Naive thymus-derived CD8-positive, alpha-beta T cell (primary cell): ENCODE results near the gene ZNF333. TPM values are rescaled to one million over a fixed set of nuclear protein-coding genes. Genes with fewer than 3 reads are reported as not detected.

Experiments
- ATAC-seq, 2 donors: fragments of 150-1000 bp; cut with Tn5 transposase in 1 of 2; sonication (Bioruptor Pico), chemical (Tn5 transposase) in 1 of 2; 1 replicate in 1 of 2; 2 replicates in 1 of 2; pipeline ENCODE4 v1.10.0; 2021; ENCODE audit warnings: mild to moderate bottlenecking in 2 of 2, moderate library complexity in 2 of 2
- POLR2A ChIA-PET: fragments of 350-600 bp; sonication (Branson Sonifier 250); formaldehyde crosslinking; loops from one replicate; lab custom pipeline; 2021; ENCODE audit warnings: antibody characterized with exemption; lab: Charles Lee
- DNase-seq, 10 donors: peaks; one replicate each; pipeline versions ENCODE4 v3.0.0 to v3.0.0-alpha.2; 2020 to 2022
- H3K27ac Mint-ChIP-seq, 10 donors: one replicate each; pipeline ENCODE4 v1.8.0; 2020 to 2022; ENCODE audit warnings: mild to moderate bottlenecking in 10 of 10, mixed read lengths in 10 of 10, moderate library complexity in 4 of 10, inconsistent platforms in 1 of 10
- H3K27me3 Mint-ChIP-seq, 5 donors: one replicate each; pipeline ENCODE4 v1.8.0; 2021 to 2022; ENCODE audit warnings: mixed read lengths in 5 of 5
- H3K36me3 Mint-ChIP-seq, 3 donors: one replicate each; pipeline ENCODE4 v1.8.0; 2020 to 2022; ENCODE audit warnings: mixed read lengths in 3 of 3, mild to moderate bottlenecking in 2 of 3, inconsistent platforms in 1 of 3
- H3K4me1 Mint-ChIP-seq, 4 donors: one replicate each; pipeline ENCODE4 v1.8.0; 2021 to 2022; ENCODE audit warnings: mixed read lengths in 4 of 4
- H3K4me3 Mint-ChIP-seq, 10 donors: one replicate each; pipeline ENCODE4 v1.8.0; 2020 to 2022; ENCODE audit warnings: mild to moderate bottlenecking in 10 of 10, mixed read lengths in 10 of 10, moderate library complexity in 6 of 10, inconsistent platforms in 1 of 10
- H3K9me3 Mint-ChIP-seq, 9 donors: one replicate each; pipeline ENCODE4 v1.8.0; 2020 to 2022; ENCODE audit warnings: mixed read lengths in 9 of 9, mild to moderate bottlenecking in 3 of 9, inconsistent platforms in 1 of 9, moderate library complexity in 1 of 9
- polyA plus RNA-seq, 3 donors: library from polyadenylated mRNA; unstranded; fragments of 300-500 nt; fragmentation: Illumina TruSeq; gene quantifications; one replicate each; pipeline ENCODE4 v1.2.3, GENCODE V29; 2021
- total RNA-seq, 8 experiments: library from RNA in 2 of 8; stranded (reverse) in 2 of 8; gene quantifications; one replicate each; pipeline ENCODE4 v1.2.3 and lab custom pipeline; 2021 to 2026

The ZNF333 gene
- total RNA-seq (10 to 100 TPM; 36.3 to 41.5 TPM), polyA plus RNA-seq (1 to 10 TPM; 7.6 to 8.1 (median 7.8) TPM), total RNA-seq (lab: John Stamatoyannopoulos, UW) (19.0 to 51.6 (median 28.7) reads per million in 6 experiments)

- H3K36me3 Mint-ChIP-seq, result peaks cover 0 to 17% (median 0%) of the 10 kb centered on the region in 3 donors
- DNase-seq, result peak; percentile 94 to 99 (median 96)
- H3K27ac Mint-ChIP-seq, result peak within 1 kb of the TSS; percentile 96 to 100 (median 99)
- peak; percentile 90 to 92 for ATAC-seq
- H3K27me3 Mint-ChIP-seq, result no peaks in the 10 kb centered on the region
- H3K4me1 Mint-ChIP-seq, result peaks cover 6 to 44% (median 19%) of the 10 kb centered on the region in 4 donors
- H3K9me3 Mint-ChIP-seq, result no peaks in the 10 kb centered on the region
- peak within 1 kb of the TSS; percentile 93 to 99 (median 95) for H3K4me3 Mint-ChIP-seq
- POLR2A ChIA-PET, result interaction anchor here (0.6 to 1.6 kb wide), 7 partner anchors 116 to 1843 kb away, joined by 3 to 7 read pairs (median 4); partner anchors contain the start of genes DNAJB1 and NDUFB7
Observed at GRCh38 chr19:14689598-14690503, at the start of gene ZNF333. Gene ZNF333 (plus strand): TSS chr19:14690048. CDS start chr19:14693492, 3,444 bp downstream.

- H3K27ac Mint-ChIP-seq, result no peak overlapping the region
- POLR2A ChIA-PET, result no interaction called here
Observed at GRCh38 chr19:14648506-14648905, 41.3 kb upstream of the ZNF333 start.

GRCh38 chr19:14649020-14649419, 40.8 kb upstream of the ZNF333 start:
- POLR2A ChIA-PET, result no interaction called here
- Mint-ChIP-seq H3K9me3 (peaks cover 0 to 18% (median under 1%) of the 10 kb centered on the region in 9 donors), H3K36me3 (peaks cover 0 to 5% (median 0%) of the 10 kb centered on the region in 3 donors), H3K4me3 (no peak overlapping the region), H3K27me3 (peaks cover 14 to 49% (median 31%) of the 10 kb centered on the region in 5 donors), H3K4me1 (peaks cover 0 to 3% (median 0%) of the 10 kb centered on the region in 4 donors), H3K27ac (no peak overlapping the region)
- DNase-seq, result no peak
- ATAC-seq, result no peak

More at GRCh38 chr19:14648506-14648905, 41.3 kb upstream of the ZNF333 start:
- Mint-ChIP-seq H3K4me1 (peaks cover 0 to 3% (median 0%) of the 10 kb centered on the region in 4 donors), H3K4me3 (no peak overlapping the region), H3K36me3 (peaks cover 0 to 6% (median 0%) of the 10 kb centered on the region in 3 donors), H3K9me3 (peaks cover 0 to 18% (median 5%) of the 10 kb centered on the region in 9 donors), H3K27me3 (peaks cover 12 to 49% (median 31%) of the 10 kb centered on the region in 5 donors)
- DNase-seq (no peak), ATAC-seq (no peak)

GRCh38 chr19:14650161-14650560, 39.7 kb upstream of the ZNF333 start:
- peaks cover 0 to 5% (median 0%) of the 10 kb centered on the region in 3 donors for H3K36me3 Mint-ChIP-seq
- no peak for ATAC-seq

GRCh38 chr19:14654786-14655560, 34.9 kb upstream of the ZNF333 start:
- POLR2A ChIA-PET, result no interaction called here
- ATAC-seq (no peak), DNase-seq (no peak)
- H3K4me3 Mint-ChIP-seq, result no peak overlapping the region
- no peaks in the 10 kb centered on the region for H3K4me1 Mint-ChIP-seq
- H3K9me3 Mint-ChIP-seq, result peaks cover 0 to 9% (median 0%) of the 10 kb centered on the region in 9 donors
- peaks cover 14 to 30% (median 18%) of the 10 kb centered on the region in 5 donors for H3K27me3 Mint-ChIP-seq
- no peak overlapping the region for H3K27ac Mint-ChIP-seq
- H3K36me3 Mint-ChIP-seq, result peaks cover 0 to 4% (median 0%) of the 10 kb centered on the region in 3 donors

More at GRCh38 chr19:14650161-14650560, 39.7 kb upstream of the ZNF333 start:
- Mint-ChIP-seq H3K27ac (peak overlapping the region in 1 of 10 donors; percentile 48), H3K4me3 (no peak overlapping the region), H3K4me1 (peaks cover 0 to 3% (median 0%) of the 10 kb centered on the region in 4 donors), H3K9me3 (peaks cover 0 to 18% (median 0%) of the 10 kb centered on the region in 9 donors), H3K27me3 (peaks cover 16 to 49% (median 31%) of the 10 kb centered on the region in 5 donors)
- POLR2A ChIA-PET, result no interaction called here
- no peak for DNase-seq

- Mint-ChIP-seq H3K9me3 (peaks cover 0 to 2% (median 0%) of the 10 kb centered on the region in 9 donors), H3K4me1 (no peaks in the 10 kb centered on the region), H3K27ac (no peak overlapping the region), H3K4me3 (no peak overlapping the region), H3K27me3 (peaks cover 11 to 24% (median 13%) of the 10 kb centered on the region in 5 donors), H3K36me3 (no peaks in the 10 kb centered on the region)
- DNase-seq (no peak), ATAC-seq (no peak)
- POLR2A ChIA-PET, result no interaction called here
Observed at GRCh38 chr19:14655726-14656125, 34.1 kb upstream of the ZNF333 start.

GRCh38 chr19:14659874-14660489, 29.9 kb upstream of the ZNF333 start:
- H3K9me3 Mint-ChIP-seq, result peaks cover 0 to 2% (median 0%) of the 10 kb centered on the region in 9 donors
- H3K4me3 Mint-ChIP-seq, result no peak overlapping the region
- H3K4me1 Mint-ChIP-seq, result peaks cover 0 to 12% (median 0%) of the 10 kb centered on the region in 4 donors
- POLR2A ChIA-PET, result interaction anchor here (0.7 kb wide), 1 partner anchor 1728 kb away, joined by 3 read pairs; no protein-coding TSS in a partner anchor
- DNase-seq (no peak), ATAC-seq (no peak)
- H3K36me3 Mint-ChIP-seq, result no peaks in the 10 kb centered on the region
- H3K27ac Mint-ChIP-seq, result peak overlapping the region in 1 of 10 donors; percentile 18
- peaks cover 8 to 35% (median 12%) of the 10 kb centered on the region in 5 donors for H3K27me3 Mint-ChIP-seq

GRCh38 chr19:14661372-14661924, 28.4 kb upstream of the ZNF333 start:
- H3K4me1 Mint-ChIP-seq, result peaks cover 0 to 12% (median 0%) of the 10 kb centered on the region in 4 donors
- no peak overlapping the region for H3K4me3 Mint-ChIP-seq
- peaks cover 5 to 29% (median 11%) of the 10 kb centered on the region in 5 donors for H3K27me3 Mint-ChIP-seq
- no peaks in the 10 kb centered on the region for H3K36me3 Mint-ChIP-seq
- DNase-seq (no peak), ATAC-seq (no peak)
- H3K27ac Mint-ChIP-seq, result no peak overlapping the region
- POLR2A ChIA-PET, result no interaction called here
- peaks cover 0 to 2% (median 0%) of the 10 kb centered on the region in 9 donors for H3K9me3 Mint-ChIP-seq

- ATAC-seq, result no peak
- H3K27ac Mint-ChIP-seq, result no peak overlapping the region
- H3K9me3 Mint-ChIP-seq, result peaks cover 0 to 27% (median 8%) of the 10 kb centered on the region in 9 donors
- no peak for DNase-seq
- no peak overlapping the region for H3K4me3 Mint-ChIP-seq
- H3K36me3 Mint-ChIP-seq, result peaks cover 0 to 8% (median 2%) of the 10 kb centered on the region in 3 donors
- peaks cover 0 to 41% (median 0%) of the 10 kb centered on the region in 4 donors for H3K4me1 Mint-ChIP-seq
- POLR2A ChIA-PET, result no interaction called here
- H3K27me3 Mint-ChIP-seq, result peaks cover 12 to 46% (median 33%) of the 10 kb centered on the region in 5 donors
Observed at GRCh38 chr19:14669940-14670339, 19.9 kb upstream of the ZNF333 start.

- Mint-ChIP-seq H3K4me3 (no peak overlapping the region), H3K9me3 (peaks cover 0 to 27% (median 8%) of the 10 kb centered on the region in 9 donors), H3K27ac (no peak overlapping the region), H3K4me1 (peaks cover 0 to 43% (median 0%) of the 10 kb centered on the region in 4 donors), H3K27me3 (peaks cover 13 to 46% (median 33%) of the 10 kb centered on the region in 5 donors), H3K36me3 (peaks cover 0 to 8% (median 2%) of the 10 kb centered on the region in 3 donors)
- ATAC-seq, result no peak
- no peak for DNase-seq
- POLR2A ChIA-PET, result no interaction called here
Observed at GRCh38 chr19:14670408-14670807, 19.4 kb upstream of the ZNF333 start.

GRCh38 chr19:14672188-14672872, 17.5 kb upstream of the ZNF333 start:
- H3K27me3 Mint-ChIP-seq, result peaks cover 11 to 42% (median 32%) of the 10 kb centered on the region in 5 donors
- H3K27ac Mint-ChIP-seq, result no peak overlapping the region
- peaks cover 0 to 27% (median 8%) of the 10 kb centered on the region in 9 donors for H3K9me3 Mint-ChIP-seq
- ATAC-seq, result no peak
- no peak for DNase-seq
- POLR2A ChIA-PET, result no interaction called here
- H3K4me1 Mint-ChIP-seq, result peaks cover 0 to 38% (median 0%) of the 10 kb centered on the region in 4 donors
- peaks cover 0 to 8% (median 2%) of the 10 kb centered on the region in 3 donors for H3K36me3 Mint-ChIP-seq
- no peak overlapping the region for H3K4me3 Mint-ChIP-seq
